Activated T-cell treated with anti-CD3 and anti-CD28 coated beads for 4 hours (primary cell): ENCODE measurements around the gene SEC14L1.

Experiments used
- DNase-seq: peaks from one replicate; pipeline ENCODE4 v3.0.0-alpha.2; 2020

The SEC14L1 gene

GRCh38 chr17:77196251-77196650 lies 55.5 kb downstream of the SEC14L1 start:
- no peak for DNase-seq

- DNase-seq, result no peak
Observed at GRCh38 chr17:77197115-77197514, 56.3 kb downstream of the SEC14L1 start.

GRCh38 chr17:77200711-77201110 lies 59.9 kb downstream of the SEC14L1 start:
- DNase-seq, result no peak

- no peak for DNase-seq
Observed at GRCh38 chr17:77203436-77203835, 62.7 kb downstream of the SEC14L1 start.

- no peak for DNase-seq
Observed at GRCh38 chr17:77203846-77204245, 63.1 kb downstream of the SEC14L1 start.

GRCh38 chr17:77204536-77204935 lies 63.8 kb downstream of the SEC14L1 start:
- DNase-seq, result no peak

- no peak for DNase-seq
Observed at GRCh38 chr17:77205396-77206125, 64.8 kb downstream of the SEC14L1 start.

- no peak for DNase-seq
Observed at GRCh38 chr17:77206158-77206956, 65.6 kb downstream of the SEC14L1 start.

GRCh38 chr17:77207689-77208216 lies 67.0 kb downstream of the SEC14L1 start:
- no peak for DNase-seq

- DNase-seq, result no peak
Observed at GRCh38 chr17:77208217-77208808, 67.5 kb downstream of the SEC14L1 start.

GRCh38 chr17:77208856-77209255 lies 68.1 kb downstream of the SEC14L1 start:
- no peak for DNase-seq

GRCh38 chr17:77209330-77209748 lies 68.6 kb downstream of the SEC14L1 start:
- no peak for DNase-seq

- no peak for DNase-seq
Observed at GRCh38 chr17:77210331-77210730, 69.6 kb downstream of the SEC14L1 start.

GRCh38 chr17:77210946-77211541 lies 70.3 kb downstream of the SEC14L1 start:
- no peak for DNase-seq

- DNase-seq, result no peak
Observed at GRCh38 chr17:77211681-77212080, 70.9 kb downstream of the SEC14L1 start.

- DNase-seq, result no peak
Observed at GRCh38 chr17:77212081-77212832, 71.5 kb downstream of the SEC14L1 start.

- no peak for DNase-seq
Observed at GRCh38 chr17:77212833-77213777, 72.3 kb downstream of the SEC14L1 start.

GRCh38 chr17:77213778-77214132 lies 73.0 kb downstream of the SEC14L1 start:
- DNase-seq, result no peak

GRCh38 chr17:77214328-77214727 lies 73.6 kb downstream of the SEC14L1 start:
- DNase-seq, result no peak

GRCh38 chr17:77214743-77215142 lies 74.0 kb downstream of the SEC14L1 start:
- DNase-seq, result no peak

GRCh38 chr17:77215281-77215680 lies 74.5 kb downstream of the SEC14L1 start:
- DNase-seq, result no peak
